Activated CD4-positive, alpha-beta T cell treated with anti-CD3 and anti-CD28 coated beads for 1 hour (primary cell): ENCODE measurements around the gene ECE1.
"Not testable (repeated sequence)": the region's sequence is repeated elsewhere in the genome, so short reads cannot be mapped to it uniquely, and the experiment has no call there.

Experiments used
- DNase-seq: peaks from one replicate; pipeline ENCODE4 v3.0.0-alpha.2; 2020

ECE1 gene

GRCh38 chr1:21175324-21175669 lies 115.0 kb downstream of the ECE1 start:
- no peak for DNase-seq

DNA sequence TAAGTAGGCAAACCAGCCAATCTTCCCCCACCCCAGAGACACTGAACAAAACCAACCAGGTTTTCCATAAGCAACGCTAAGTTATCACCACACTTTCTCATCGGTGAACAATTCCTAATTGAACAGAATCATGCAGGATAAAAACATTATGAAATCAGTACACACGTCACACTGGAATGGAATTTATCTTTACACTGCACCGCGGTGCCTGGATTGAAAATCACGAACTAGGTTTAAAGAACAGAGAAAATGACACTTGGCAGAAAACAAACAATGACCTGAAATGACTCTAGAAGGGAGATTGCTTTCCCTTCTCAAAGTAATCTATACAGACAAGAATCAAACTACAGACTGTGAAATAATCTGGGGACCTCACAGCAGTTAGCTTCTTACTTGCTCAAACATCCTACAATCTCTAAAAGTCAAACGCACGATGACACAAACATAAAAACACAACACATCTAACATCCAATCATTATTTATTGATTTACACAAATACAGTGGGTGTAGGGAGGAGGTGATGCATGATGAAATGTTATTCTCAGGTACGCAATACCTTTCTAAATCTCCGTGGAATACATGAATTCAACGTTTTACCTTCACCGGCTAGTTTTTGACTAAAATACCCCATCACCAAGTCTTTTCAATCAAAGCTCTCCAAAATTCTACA lies 115.5 kb downstream of the ECE1 start:
- DNase-seq: no peak

GRCh38 chr1:21174230-21174629 lies 116.0 kb downstream of the ECE1 start:
- DNase-seq: no peak

DNA sequence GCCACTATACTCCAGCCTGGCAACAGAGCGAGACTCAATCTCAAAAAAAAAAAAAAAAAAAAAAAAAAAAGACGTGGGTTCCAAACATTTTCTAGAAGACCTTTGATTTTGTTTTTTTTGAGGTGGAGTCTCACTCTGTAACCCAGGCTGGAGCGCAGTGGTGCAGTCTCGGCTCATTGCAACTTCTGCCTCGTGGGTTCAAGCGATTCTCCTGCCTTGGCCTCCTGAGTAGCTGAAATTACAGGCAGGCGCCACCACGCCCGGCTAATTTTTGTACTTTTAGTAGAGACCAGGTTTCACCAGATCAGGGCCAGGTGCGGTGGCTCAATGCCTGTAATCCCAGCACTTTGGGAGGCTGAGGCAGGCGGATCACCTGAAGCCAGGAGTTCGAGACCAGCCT lies 117.2 kb downstream of the ECE1 start:
- not testable (repeated sequence) for DNase-seq

DNA sequence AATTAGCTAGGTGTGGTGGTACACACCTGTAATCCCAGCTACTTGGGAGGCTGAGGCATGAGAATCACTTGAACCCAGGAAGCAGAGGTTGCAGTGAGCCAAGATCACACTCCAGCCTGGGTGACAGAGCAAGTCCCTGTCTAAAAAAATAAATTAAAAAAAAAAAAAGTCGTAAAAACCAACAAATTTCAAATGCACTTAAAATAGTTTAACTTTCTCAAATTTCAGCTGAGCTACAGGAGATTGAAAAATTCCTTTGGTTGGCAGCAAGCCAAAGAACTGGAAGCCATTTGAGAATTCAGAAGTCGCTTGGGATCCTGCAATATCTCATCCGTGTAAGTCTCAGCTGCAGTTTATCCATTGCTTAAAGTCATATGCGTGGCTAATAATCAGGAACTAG lies 119.4 kb downstream of the ECE1 start:
- DNase-seq: not testable (repeated sequence)

- no peak for DNase-seq
Measured at GRCh38 chr1:21168444-21168843, 121.8 kb downstream of the ECE1 start.
